ENCODE results near the gene SDC3. TPM values are rescaled to one million over a fixed set of nuclear protein-coding genes. Genes with fewer than 3 reads are reported as not detected.

Gene SDC3
- total RNA-seq, 1 experiment from 2014 or later: 7.7 TPM

GRCh38 chr1:30848130-30848529 lies 60.4 kb downstream of the SDC3 start:
- POLR2A ChIA-PET (ENCODE audit: low non-redundant PET): no interaction called here

DNA sequence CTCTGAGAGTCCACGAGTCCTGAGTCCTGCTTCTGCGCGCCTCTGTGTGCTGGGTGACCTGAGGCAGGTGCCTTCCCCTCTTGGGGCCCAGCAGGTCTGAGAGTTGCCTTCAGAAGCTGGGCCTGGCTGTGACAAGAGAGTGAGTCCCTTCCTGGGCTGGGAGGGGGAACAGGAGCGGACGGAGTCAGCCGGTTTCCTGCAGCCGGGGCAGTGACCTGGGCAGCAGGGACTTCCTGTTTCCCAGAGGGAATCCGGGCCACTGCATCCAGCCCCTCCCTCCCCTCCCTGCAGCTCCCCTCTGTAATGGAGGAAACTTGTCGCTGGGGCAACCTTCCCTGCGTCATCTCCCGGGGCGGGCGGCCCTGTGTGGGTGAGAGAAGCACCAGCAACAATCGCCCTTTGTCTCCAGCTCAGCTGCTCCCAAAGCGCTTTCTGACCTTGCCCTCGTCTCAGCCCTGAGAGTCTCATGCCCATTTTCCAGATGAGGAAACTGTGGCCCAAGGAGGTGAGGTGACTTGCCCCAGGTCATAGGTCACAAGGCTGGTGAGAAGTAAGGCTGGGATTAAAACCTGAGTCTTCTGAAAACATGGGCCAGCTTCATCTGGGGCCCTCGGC lies 61.1 kb downstream of the SDC3 start:
- Histone ChIP-seq H3K36me3 (ENCODE audit: insufficient read depth, low read length, poor library complexity, severe bottlenecking) (no peaks in the 10 kb centered on the region), H3K4me3 (ENCODE audit: low read depth, low read length, poor library complexity, severe bottlenecking) (no peak overlapping the region), H3K9me3 (ENCODE audit: low read depth, low read length, poor library complexity, severe bottlenecking) (no peaks in the 10 kb centered on the region), H3K27me3 (replicated peaks; ENCODE audit: insufficient read depth, low read depth, low read length, poor library complexity) (peaks cover 81% of the 10 kb centered on the region), H3K27ac (ENCODE audit: low read depth, low read length, poor library complexity, severe bottlenecking) (no peak overlapping the region), H3K4me1 (ENCODE audit: insufficient read depth, low read length, poor library complexity, severe bottlenecking) (no peaks in the 10 kb centered on the region)
- intact Hi-C loops (cut with micrococcal nuclease; ENCODE audit: unreplicated experiment): no loop called here
- CTCF ChIA-PET: no interaction called here
- DNase-seq (ENCODE audit: low spot score): peak; percentile 26
- POLR2A ChIA-PET (ENCODE audit: low non-redundant PET): no interaction called here
- BruUV-seq (replicated peaks): no TSS peak
- TF ChIP-seq, protein P1, sequence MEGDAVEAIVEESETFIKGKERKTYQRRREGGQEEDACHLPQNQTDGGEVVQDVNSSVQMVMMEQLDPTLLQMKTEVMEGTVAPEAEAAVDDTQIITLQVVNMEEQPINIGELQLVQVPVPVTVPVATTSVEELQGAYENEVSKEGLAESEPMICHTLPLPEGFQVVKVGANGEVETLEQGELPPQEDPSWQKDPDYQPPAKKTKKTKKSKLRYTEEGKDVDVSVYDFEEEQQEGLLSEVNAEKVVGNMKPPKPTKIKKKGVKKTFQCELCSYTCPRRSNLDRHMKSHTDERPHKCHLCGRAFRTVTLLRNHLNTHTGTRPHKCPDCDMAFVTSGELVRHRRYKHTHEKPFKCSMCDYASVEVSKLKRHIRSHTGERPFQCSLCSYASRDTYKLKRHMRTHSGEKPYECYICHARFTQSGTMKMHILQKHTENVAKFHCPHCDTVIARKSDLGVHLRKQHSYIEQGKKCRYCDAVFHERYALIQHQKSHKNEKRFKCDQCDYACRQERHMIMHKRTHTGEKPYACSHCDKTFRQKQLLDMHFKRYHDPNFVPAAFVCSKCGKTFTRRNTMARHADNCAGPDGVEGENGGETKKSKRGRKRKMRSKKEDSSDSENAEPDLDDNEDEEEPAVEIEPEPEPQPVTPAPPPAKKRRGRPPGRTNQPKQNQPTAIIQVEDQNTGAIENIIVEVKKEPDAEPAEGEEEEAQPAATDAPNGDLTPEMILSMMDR (conservative IDR thresholded peaks at IDR 0.05; ENCODE audit: low read depth, low read length): no peak
- no peak for TF ChIP-seq EZH2 (IDR thresholded peaks at IDR 0.05; ENCODE audit: borderline replicate concordance, low read depth, low read length, poor library complexity, severe bottlenecking)

More at GRCh38 chr1:30848130-30848529, 60.4 kb downstream of the SDC3 start:
- BruUV-seq (replicated peaks): no TSS peak
- intact Hi-C loops (cut with micrococcal nuclease; ENCODE audit: unreplicated experiment): no loop called here
- no peaks in the 10 kb centered on the region for H3K9me3 ChIP-seq (ENCODE audit: low read depth, low read length, poor library complexity, severe bottlenecking)
- no peak overlapping the region for H3K4me3 ChIP-seq (ENCODE audit: low read depth, low read length, poor library complexity, severe bottlenecking)
- H3K36me3 ChIP-seq (ENCODE audit: insufficient read depth, low read length, poor library complexity, severe bottlenecking): no peaks in the 10 kb centered on the region
- peaks cover 79% of the 10 kb centered on the region for H3K27me3 ChIP-seq (replicated peaks; ENCODE audit: insufficient read depth, low read depth, low read length, poor library complexity)
- no peak for DNase-seq (ENCODE audit: low spot score)
- H3K27ac ChIP-seq (ENCODE audit: low read depth, low read length, poor library complexity, severe bottlenecking): no peak overlapping the region
- TF ChIP-seq EZH2 (IDR thresholded peaks at IDR 0.05; ENCODE audit: borderline replicate concordance, low read depth, low read length, poor library complexity, severe bottlenecking): no peak
- TF ChIP-seq, protein P1 (conservative IDR thresholded peaks at IDR 0.05; ENCODE audit: low read depth, low read length): no peak
- no peaks in the 10 kb centered on the region for H3K4me1 ChIP-seq (ENCODE audit: insufficient read depth, low read length, poor library complexity, severe bottlenecking)
- CTCF ChIA-PET: interaction anchor here (0.8 kb wide), 1 partner anchor 47 kb away, joined by 4 read pairs; no protein-coding TSS in a partner anchor

- ChIA-PET CTCF (no interaction called here), POLR2A (ENCODE audit: low non-redundant PET) (no interaction called here)
- no TSS peak for BruUV-seq (replicated peaks)
- Histone ChIP-seq H3K9me3 (ENCODE audit: low read depth, low read length, poor library complexity, severe bottlenecking) (no peaks in the 10 kb centered on the region), H3K4me3 (ENCODE audit: low read depth, low read length, poor library complexity, severe bottlenecking) (no peak overlapping the region), H3K27me3 (replicated peaks; ENCODE audit: insufficient read depth, low read depth, low read length, poor library complexity) (peaks cover 89% of the 10 kb centered on the region), H3K4me1 (ENCODE audit: insufficient read depth, low read length, poor library complexity, severe bottlenecking) (no peaks in the 10 kb centered on the region), H3K36me3 (ENCODE audit: insufficient read depth, low read length, poor library complexity, severe bottlenecking) (no peaks in the 10 kb centered on the region), H3K27ac (ENCODE audit: low read depth, low read length, poor library complexity, severe bottlenecking) (no peak overlapping the region)
- DNase-seq (ENCODE audit: low spot score): no peak
- TF ChIP-seq, protein P1 (conservative IDR thresholded peaks at IDR 0.05; ENCODE audit: low read depth, low read length): no peak
- no peak for TF ChIP-seq EZH2 (IDR thresholded peaks at IDR 0.05; ENCODE audit: borderline replicate concordance, low read depth, low read length, poor library complexity, severe bottlenecking)
- intact Hi-C loops (cut with micrococcal nuclease; ENCODE audit: unreplicated experiment): no loop called here
Observed at GRCh38 chr1:30846587-30846986, 62.0 kb downstream of the SDC3 start.
